ENCODE measurements around the gene LAMB4. TPM values are rescaled to one million over a fixed set of nuclear protein-coding genes. Genes with fewer than 3 reads are reported as not detected.

LAMB4 gene
- total and polyA plus RNA-seq, 2 donors (not counting 1 experiment from before 2014, with no cell fraction given), result 0.17 to 0.57 TPM

DNA sequence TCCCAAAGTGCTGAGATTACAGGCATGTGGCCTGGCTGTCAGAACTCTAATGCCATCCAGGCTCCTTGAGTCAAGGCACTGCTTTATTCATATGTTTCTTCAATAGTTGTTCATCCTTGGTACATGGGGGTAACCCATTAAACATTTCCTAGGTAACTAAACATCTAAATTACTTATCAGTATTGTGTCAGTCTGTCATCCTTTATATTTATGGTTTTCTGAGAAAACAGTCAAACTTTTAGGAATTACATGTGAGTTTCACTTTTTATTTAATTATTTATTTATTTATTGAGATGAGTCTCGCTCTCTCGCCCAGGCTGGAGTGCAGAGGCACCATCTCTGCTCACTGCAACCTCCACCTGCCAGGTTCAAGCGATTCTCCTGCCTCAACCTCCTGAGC is 81.7 kb downstream of the LAMB4 start:
- Histone ChIP-seq H3K36me3 (ENCODE audit: control insufficient read depth, insufficient read depth, low read length) (no peaks in the 10 kb centered on the region), H3K4me2 (ENCODE audit: extremely low read depth, insufficient read depth, low read length) (no peak overlapping the region), H3K4me3 (replicated peaks in 1 of 4; ENCODE audit: control extremely low read depth in 1 of 4, insufficient read depth in 1 of 4, low read depth in 3 of 4, low read length in 4 of 4) (no peak overlapping the region), H2AFZ (ENCODE audit: low read length) (no peak overlapping the region), H3K9me3 (ENCODE audit: control insufficient read depth, insufficient read depth, low read depth, low read length) (no peaks in the 10 kb centered on the region), H3K79me2 (ENCODE audit: control insufficient read depth, insufficient read depth, low read length) (no peaks in the 10 kb centered on the region), H4K20me1 (ENCODE audit: control insufficient read depth, extremely low read depth, insufficient read depth, low read length) (no peaks in the 10 kb centered on the region), H3K4me1 (ENCODE audit: control insufficient read depth, extremely low read depth, insufficient read depth, low read length) (no peaks in the 10 kb centered on the region), H3K27me3 (ENCODE audit: control insufficient read depth, insufficient read depth, low read length) (no peaks in the 10 kb centered on the region), H3K9ac (ENCODE audit: insufficient read depth, low read length) (no peak overlapping the region), H3K27ac (ENCODE audit: insufficient read depth, low read length) (no peak overlapping the region)
- TF ChIP-seq EZH2 (IDR thresholded peaks at IDR 0.05; ENCODE audit: low read length, missing control alignments) (no peak), CTCF (conservative IDR thresholded peaks at IDR 0.05 in 1 of 2, IDR thresholded peaks at IDR 0.05 in 1 of 2; ENCODE audit: low read depth in 1 of 2, low read length in 2 of 2) (no peak)
- DNase-seq (ENCODE audit: low read depth in 2 of 2), result no peak

DNA sequence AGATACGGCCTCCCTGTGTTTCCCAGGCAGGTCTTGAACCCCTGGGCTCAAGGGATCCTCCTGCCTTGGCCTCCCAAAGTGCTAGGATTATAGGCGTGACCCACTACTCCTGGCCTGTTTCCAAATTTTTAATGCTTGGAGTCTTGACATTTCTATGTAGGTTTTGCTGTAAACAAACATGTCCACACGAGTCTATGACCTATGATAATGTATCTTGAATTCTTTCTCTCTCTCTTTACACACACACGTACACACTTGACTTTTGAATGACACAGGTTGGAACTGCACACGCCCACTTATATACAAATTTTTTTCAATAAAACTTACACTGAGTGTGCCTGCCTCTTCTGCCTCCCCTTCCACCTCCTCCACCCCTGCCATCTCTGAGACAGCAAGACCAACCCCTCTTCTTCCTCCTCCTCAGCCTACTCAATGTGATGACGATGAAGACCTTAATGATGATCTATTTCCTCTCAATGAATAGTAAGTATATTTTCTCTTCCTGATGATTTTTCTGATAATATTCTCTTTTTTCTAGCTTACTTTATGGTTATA is 83.1 kb downstream of the LAMB4 start:
- no peak for DNase-seq (ENCODE audit: low read depth in 2 of 2)
- Histone ChIP-seq H3K36me3 (ENCODE audit: control insufficient read depth, insufficient read depth, low read length) (no peaks in the 10 kb centered on the region), H3K4me2 (ENCODE audit: extremely low read depth, insufficient read depth, low read length) (no peak overlapping the region), H3K9ac (ENCODE audit: insufficient read depth, low read length) (no peak overlapping the region), H4K20me1 (ENCODE audit: control insufficient read depth, extremely low read depth, insufficient read depth, low read length) (no peaks in the 10 kb centered on the region), H3K4me1 (ENCODE audit: control insufficient read depth, extremely low read depth, insufficient read depth, low read length) (no peaks in the 10 kb centered on the region), H3K27ac (ENCODE audit: insufficient read depth, low read length) (no peak overlapping the region), H3K4me3 (replicated peaks in 1 of 4; ENCODE audit: control extremely low read depth in 1 of 4, insufficient read depth in 1 of 4, low read depth in 3 of 4, low read length in 4 of 4) (no peak overlapping the region), H2AFZ (ENCODE audit: low read length) (no peak overlapping the region), H3K27me3 (ENCODE audit: control insufficient read depth, insufficient read depth, low read length) (no peaks in the 10 kb centered on the region), H3K79me2 (ENCODE audit: control insufficient read depth, insufficient read depth, low read length) (no peaks in the 10 kb centered on the region), H3K9me3 (ENCODE audit: control insufficient read depth, insufficient read depth, low read depth, low read length) (no peaks in the 10 kb centered on the region)
- TF ChIP-seq EZH2 (IDR thresholded peaks at IDR 0.05; ENCODE audit: low read length, missing control alignments) (no peak), CTCF (conservative IDR thresholded peaks at IDR 0.05 in 1 of 2, IDR thresholded peaks at IDR 0.05 in 1 of 2; ENCODE audit: low read depth in 1 of 2, low read length in 2 of 2) (no peak)

DNA sequence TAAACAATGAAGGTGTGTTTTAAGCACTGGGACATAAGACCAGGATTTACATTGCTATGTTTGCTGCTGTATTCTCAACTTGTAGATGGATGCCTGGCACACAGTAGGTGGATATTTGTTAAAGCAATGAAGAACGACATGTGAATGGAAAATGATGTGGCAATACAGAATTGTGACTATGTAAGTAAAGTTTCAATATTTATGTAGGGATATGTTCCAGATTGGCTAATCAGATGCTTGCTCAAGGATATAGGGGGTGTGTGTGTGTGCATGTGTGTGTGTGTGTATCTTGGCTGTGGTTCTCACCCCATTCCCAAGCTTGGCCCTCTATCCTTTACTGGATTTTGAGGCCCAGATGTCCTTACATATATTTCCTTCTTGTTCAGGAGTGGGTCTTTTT is 84.5 kb downstream of the LAMB4 start:
- DNase-seq (ENCODE audit: low read depth in 2 of 2), result peak; percentile 55 to 91
- Histone ChIP-seq H3K9ac (ENCODE audit: insufficient read depth, low read length) (no peak overlapping the region), H3K79me2 (ENCODE audit: control insufficient read depth, insufficient read depth, low read length) (no peaks in the 10 kb centered on the region), H3K4me1 (ENCODE audit: control insufficient read depth, extremely low read depth, insufficient read depth, low read length) (no peaks in the 10 kb centered on the region), H3K4me2 (ENCODE audit: extremely low read depth, insufficient read depth, low read length) (no peak overlapping the region), H2AFZ (ENCODE audit: low read length) (no peak overlapping the region), H3K27me3 (ENCODE audit: control insufficient read depth, insufficient read depth, low read length) (no peaks in the 10 kb centered on the region), H3K27ac (ENCODE audit: insufficient read depth, low read length) (no peak overlapping the region), H3K9me3 (ENCODE audit: control insufficient read depth, insufficient read depth, low read depth, low read length) (no peaks in the 10 kb centered on the region), H3K36me3 (ENCODE audit: control insufficient read depth, insufficient read depth, low read length) (no peaks in the 10 kb centered on the region), H3K4me3 (replicated peaks in 1 of 4; ENCODE audit: control extremely low read depth in 1 of 4, insufficient read depth in 1 of 4, low read depth in 3 of 4, low read length in 4 of 4) (no peak overlapping the region), H4K20me1 (ENCODE audit: control insufficient read depth, extremely low read depth, insufficient read depth, low read length) (no peaks in the 10 kb centered on the region)
- no peak for TF ChIP-seq EZH2 (IDR thresholded peaks at IDR 0.05; ENCODE audit: low read length, missing control alignments)
- TF ChIP-seq CTCF (conservative IDR thresholded peaks at IDR 0.05 in 1 of 2, IDR thresholded peaks at IDR 0.05 in 1 of 2; ENCODE audit: low read depth in 1 of 2, low read length in 2 of 2), result no peak
